GM18951 (cell line): Measurements from ENCODE around the gene ANXA5.
"Not testable (repeated sequence)": the region's sequence is repeated elsewhere in the genome, so short reads cannot be mapped to it uniquely, and the experiment has no call there.

Source experiments
- POLR2A ChIP-seq: IDR thresholded peaks from 4 replicates; pipeline ENCODE4 v1.6.1; 2011; ENCODE audit warnings: mild to moderate bottlenecking; ENCODE audit not compliant: insufficient read length, insufficient read depth; ENCODE audit errors: extremely low read depth
- in situ Hi-C: fragments of 300-500 bp; cut with MboI; formaldehyde crosslinking; loops from one replicate; pipeline ENCODE4 v1.12.0; 2022; ENCODE audit warnings: low sequenced_read_pairs, mixed read lengths, inconsistent platforms; ENCODE audit not compliant: unreplicated experiment

Gene ANXA5

GRCh38 chr4:121680571-121680970, 16.2 kb downstream of the ANXA5 start:
- no peak for TF ChIP-seq POLR2A
- in situ Hi-C loops = no loop called here

GRCh38 chr4:121679951-121680350, 16.8 kb downstream of the ANXA5 start:
- TF ChIP-seq POLR2A = no peak
- in situ Hi-C loops = no loop called here

GRCh38 chr4:121679267-121679666, 17.5 kb downstream of the ANXA5 start:
- in situ Hi-C loops = no loop called here
- no peak for TF ChIP-seq POLR2A

- no peak for TF ChIP-seq POLR2A
- in situ Hi-C loops = no loop called here
Measured at GRCh38 chr4:121677524-121677923, 19.3 kb downstream of the ANXA5 start.

- in situ Hi-C loops = no loop called here
- no peak for TF ChIP-seq POLR2A
Measured at GRCh38 chr4:121676345-121677075, 20.3 kb downstream of the ANXA5 start.

- in situ Hi-C loops = no loop called here
Measured at GRCh38 chr4:121675715-121676114, 21.1 kb downstream of the ANXA5 start.

GRCh38 chr4:121674696-121675095, 22.1 kb downstream of the ANXA5 start:
- TF ChIP-seq POLR2A = no peak

More at GRCh38 chr4:121675715-121676114, 21.1 kb downstream of the ANXA5 start:
- TF ChIP-seq POLR2A = no peak

GRCh38 chr4:121674191-121674590, 22.6 kb downstream of the ANXA5 start:
- no peak for TF ChIP-seq POLR2A
- in situ Hi-C loops = no loop called here

More at GRCh38 chr4:121674696-121675095, 22.1 kb downstream of the ANXA5 start:
- in situ Hi-C loops = no loop called here

- TF ChIP-seq POLR2A = no peak
- in situ Hi-C loops = no loop called here
Measured at GRCh38 chr4:121669163-121669550, 27.6 kb downstream of the ANXA5 start.

- in situ Hi-C loops = no loop called here
- TF ChIP-seq POLR2A = no peak
Measured at GRCh38 chr4:121668368-121669162, 28.2 kb downstream of the ANXA5 start.

- in situ Hi-C loops = no loop called here
- TF ChIP-seq POLR2A = no peak
Measured at GRCh38 chr4:121666091-121666679, 30.6 kb downstream of the ANXA5 start.

- TF ChIP-seq POLR2A = no peak
- in situ Hi-C loops = no loop called here
Measured at GRCh38 chr4:121665371-121665770, 31.4 kb downstream of the ANXA5 start.

GRCh38 chr4:121662225-121662624, 34.6 kb downstream of the ANXA5 start:
- no peak for TF ChIP-seq POLR2A
- in situ Hi-C loops = no loop called here

- in situ Hi-C loops = not testable (repeated sequence)
Measured at GRCh38 chr4:121660175-121660933, 36.4 kb downstream of the ANXA5 start.
